Mucosa of rectum (tissue), 2 donors: Measurements from ENCODE around the gene RSPRY1.

Experiments
- H3K27ac ChIP-seq, 2 donors: one replicate each; pipeline ENCODE4 v1.7.0; 2013; ENCODE audit warnings: inconsistent platforms in 2 of 2, low read depth in 2 of 2, low read length in 2 of 2
- H3K27me3 ChIP-seq, 2 donors: one replicate each; pipeline ENCODE4 v1.7.0; 2013; ENCODE audit warnings: low read length in 2 of 2; ENCODE audit not compliant: control insufficient read depth in 2 of 2, insufficient read depth in 2 of 2
- H3K36me3 ChIP-seq, 2 donors: one replicate each; pipeline ENCODE4 v1.7.0; 2013; ENCODE audit warnings: low read length in 2 of 2; ENCODE audit not compliant: control insufficient read depth in 2 of 2, insufficient read depth in 2 of 2
- H3K4me1 ChIP-seq, 2 donors: one replicate each; pipeline ENCODE4 v1.7.0; 2013; ENCODE audit warnings: low read length in 2 of 2, mild to moderate bottlenecking in 1 of 2; ENCODE audit not compliant: control insufficient read depth in 2 of 2, insufficient read depth in 2 of 2
- H3K4me3 ChIP-seq, 2 donors: one replicate each; pipeline ENCODE4 v1.7.0; 2013; ENCODE audit warnings: low read length in 2 of 2
- H3K9ac ChIP-seq, 2 donors: one replicate each; pipeline ENCODE4 v1.7.0; 2013; ENCODE audit warnings: low read length in 2 of 2, low read depth in 1 of 2, mild to moderate bottlenecking in 1 of 2
- H3K9me3 ChIP-seq, 2 donors: one replicate each; pipeline ENCODE4 v1.7.0; 2013; ENCODE audit warnings: low read length in 2 of 2; ENCODE audit not compliant: control insufficient read depth in 2 of 2
- donor health status: healthy.
- donor health status: Normal muscosa, but diverticular disease.

RSPRY1 gene

GRCh38 chr16:57209780-57210179 lies 23.7 kb downstream of the RSPRY1 start:
- Histone ChIP-seq H3K4me1 (no peaks in the 10 kb centered on the region), H3K27me3 (no peaks in the 10 kb centered on the region), H3K9me3 (no peaks in the 10 kb centered on the region), H3K36me3 (peaks cover 58 to 59% of the 10 kb centered on the region in 2 donors), H3K9ac (no peak overlapping the region), H3K27ac (no peak overlapping the region), H3K4me3 (no peak overlapping the region)

- H3K27me3 ChIP-seq = no peaks in the 10 kb centered on the region
- H3K4me3 ChIP-seq = no peak overlapping the region
- H3K27ac ChIP-seq = no peak overlapping the region
- H3K36me3 ChIP-seq = peaks cover 63 to 71% of the 10 kb centered on the region in 2 donors
- no peaks in the 10 kb centered on the region for H3K9me3 ChIP-seq
- H3K4me1 ChIP-seq = no peaks in the 10 kb centered on the region
- H3K9ac ChIP-seq = no peak overlapping the region
Observed at GRCh38 chr16:57213462-57213861, 27.3 kb downstream of the RSPRY1 start.

GRCh38 chr16:57216968-57217367 lies 30.8 kb downstream of the RSPRY1 start:
- no peak overlapping the region for H3K9ac ChIP-seq
- H3K27ac ChIP-seq = no peak overlapping the region
- no peaks in the 10 kb centered on the region for H3K4me1 ChIP-seq
- no peak overlapping the region for H3K4me3 ChIP-seq
- H3K9me3 ChIP-seq = no peaks in the 10 kb centered on the region
- no peaks in the 10 kb centered on the region for H3K27me3 ChIP-seq
- H3K36me3 ChIP-seq = peaks cover 69 to 76% of the 10 kb centered on the region in 2 donors

DNA sequence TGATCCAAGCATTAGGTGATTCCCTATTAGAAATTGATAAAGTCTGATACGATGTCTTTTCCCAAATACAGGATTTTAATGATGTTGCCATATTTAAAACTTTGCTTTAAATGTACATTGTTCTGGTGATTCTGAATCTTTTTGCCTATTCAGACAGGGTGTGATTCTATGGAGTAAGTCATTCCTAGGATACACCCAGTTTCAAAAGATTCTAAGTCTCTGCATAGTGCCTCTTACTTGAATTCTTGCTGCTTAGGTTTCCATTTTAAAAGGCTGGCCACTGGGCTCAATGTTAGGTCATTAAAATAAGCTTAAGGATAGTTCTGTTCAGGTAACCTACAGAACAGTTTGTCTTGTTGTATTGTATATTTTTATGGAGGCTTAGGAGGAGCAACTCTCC lies 36.9 kb downstream of the RSPRY1 start:
- Histone ChIP-seq H3K9ac (no peak overlapping the region), H3K27me3 (no peaks in the 10 kb centered on the region), H3K4me3 (no peak overlapping the region), H3K27ac (no peak overlapping the region), H3K36me3 (peaks cover 64 to 75% of the 10 kb centered on the region in 2 donors), H3K4me1 (no peaks in the 10 kb centered on the region), H3K9me3 (no peaks in the 10 kb centered on the region)

- no peaks in the 10 kb centered on the region for H3K27me3 ChIP-seq
- H3K9ac ChIP-seq = no peak overlapping the region
- H3K4me1 ChIP-seq = no peaks in the 10 kb centered on the region
- H3K9me3 ChIP-seq = no peaks in the 10 kb centered on the region
- H3K36me3 ChIP-seq = peaks cover 58 to 78% of the 10 kb centered on the region in 2 donors
- no peak overlapping the region for H3K4me3 ChIP-seq
- no peak overlapping the region for H3K27ac ChIP-seq
Observed at GRCh38 chr16:57224651-57225335, 38.7 kb downstream of the RSPRY1 start.

GRCh38 chr16:57225978-57226377 lies 39.8 kb downstream of the RSPRY1 start:
- Histone ChIP-seq H3K9me3 (no peaks in the 10 kb centered on the region), H3K36me3 (peaks cover 62 to 83% of the 10 kb centered on the region in 2 donors), H3K4me1 (no peaks in the 10 kb centered on the region), H3K27ac (no peak overlapping the region), H3K9ac (no peak overlapping the region), H3K27me3 (no peaks in the 10 kb centered on the region), H3K4me3 (no peak overlapping the region)

- H3K36me3 ChIP-seq = peaks cover 64 to 83% of the 10 kb centered on the region in 2 donors
- no peaks in the 10 kb centered on the region for H3K4me1 ChIP-seq
- no peak overlapping the region for H3K4me3 ChIP-seq
- H3K9ac ChIP-seq = no peak overlapping the region
- no peak overlapping the region for H3K27ac ChIP-seq
- H3K9me3 ChIP-seq = no peaks in the 10 kb centered on the region
- H3K27me3 ChIP-seq = no peaks in the 10 kb centered on the region
Observed at GRCh38 chr16:57226701-57227621, 40.8 kb downstream of the RSPRY1 start.

GRCh38 chr16:57229079-57229478 lies 43.0 kb downstream of the RSPRY1 start:
- Histone ChIP-seq H3K4me1 (no peaks in the 10 kb centered on the region), H3K4me3 (no peak overlapping the region), H3K9ac (no peak overlapping the region), H3K27ac (no peak overlapping the region), H3K36me3 (peaks cover 63 to 79% of the 10 kb centered on the region in 2 donors), H3K9me3 (no peaks in the 10 kb centered on the region), H3K27me3 (no peaks in the 10 kb centered on the region)

DNA sequence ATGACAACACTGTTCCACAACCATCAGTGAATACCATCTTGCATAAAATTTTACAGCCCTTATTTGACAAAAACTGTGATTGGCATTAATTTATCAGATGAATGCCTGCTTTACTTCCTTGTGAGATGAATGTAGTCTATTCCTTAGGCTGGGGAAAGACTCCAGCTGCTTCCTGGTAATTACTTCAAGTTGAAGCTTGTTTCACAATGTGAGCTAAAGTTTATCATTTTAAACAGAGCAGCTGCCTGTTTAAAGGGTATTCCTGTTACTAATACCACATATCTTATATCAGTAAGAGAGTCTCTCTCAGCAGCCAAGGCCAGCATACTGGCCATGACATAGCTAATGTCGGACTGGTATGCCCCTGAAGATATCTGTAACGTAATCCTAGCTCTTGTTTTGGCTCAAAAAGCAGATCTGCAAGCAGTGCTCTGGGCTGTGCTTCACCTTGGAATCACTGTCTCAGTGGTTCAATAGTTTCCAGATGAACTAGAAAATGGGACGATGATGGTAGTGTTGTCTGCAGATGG lies 45.8 kb downstream of the RSPRY1 start:
- Histone ChIP-seq H3K36me3 (peaks cover 49 to 64% of the 10 kb centered on the region in 2 donors), H3K4me1 (peaks cover 0 to 4% of the 10 kb centered on the region in 2 donors), H3K9ac (no peak overlapping the region), H3K27ac (no peak overlapping the region), H3K4me3 (no peak overlapping the region), H3K27me3 (no peaks in the 10 kb centered on the region), H3K9me3 (no peaks in the 10 kb centered on the region)
